ENCODE measurements around the gene CHRDL2.

The CHRDL2 gene

GRCh38 chr11:74743640-74744039 is 12.4 kb upstream of the CHRDL2 start:
- no peak overlapping the region for H3K4me3 ChIP-seq (replicated peaks; ENCODE audit: low read depth, low read length)
- H3K36me3 ChIP-seq (ENCODE audit: control insufficient read depth, insufficient read depth, low read length) = no peaks in the 10 kb centered on the region
- no peaks in the 10 kb centered on the region for H3K27me3 ChIP-seq (replicated peaks; ENCODE audit: control insufficient read depth, insufficient read depth, low read length)
- DNase-seq (ENCODE audit: extremely low read depth, insufficient read length) = no peak
- TF ChIP-seq CTCF (IDR thresholded peaks at IDR 0.05; ENCODE audit: insufficient read depth, low read length, poor library complexity, severe bottlenecking) = no peak

- no peak for TF ChIP-seq CTCF (IDR thresholded peaks at IDR 0.05; ENCODE audit: insufficient read depth, low read length, poor library complexity, severe bottlenecking)
- DNase-seq (ENCODE audit: extremely low read depth, insufficient read length) = no peak
- Histone ChIP-seq H3K36me3 (ENCODE audit: control insufficient read depth, insufficient read depth, low read length) (no peaks in the 10 kb centered on the region), H3K4me3 (replicated peaks; ENCODE audit: low read depth, low read length) (no peak overlapping the region), H3K27me3 (replicated peaks; ENCODE audit: control insufficient read depth, insufficient read depth, low read length) (no peaks in the 10 kb centered on the region; the same call in 1 of the 2 replicates)
Observed at GRCh38 chr11:74742070-74742469, 10.8 kb upstream of the CHRDL2 start.

DNA sequence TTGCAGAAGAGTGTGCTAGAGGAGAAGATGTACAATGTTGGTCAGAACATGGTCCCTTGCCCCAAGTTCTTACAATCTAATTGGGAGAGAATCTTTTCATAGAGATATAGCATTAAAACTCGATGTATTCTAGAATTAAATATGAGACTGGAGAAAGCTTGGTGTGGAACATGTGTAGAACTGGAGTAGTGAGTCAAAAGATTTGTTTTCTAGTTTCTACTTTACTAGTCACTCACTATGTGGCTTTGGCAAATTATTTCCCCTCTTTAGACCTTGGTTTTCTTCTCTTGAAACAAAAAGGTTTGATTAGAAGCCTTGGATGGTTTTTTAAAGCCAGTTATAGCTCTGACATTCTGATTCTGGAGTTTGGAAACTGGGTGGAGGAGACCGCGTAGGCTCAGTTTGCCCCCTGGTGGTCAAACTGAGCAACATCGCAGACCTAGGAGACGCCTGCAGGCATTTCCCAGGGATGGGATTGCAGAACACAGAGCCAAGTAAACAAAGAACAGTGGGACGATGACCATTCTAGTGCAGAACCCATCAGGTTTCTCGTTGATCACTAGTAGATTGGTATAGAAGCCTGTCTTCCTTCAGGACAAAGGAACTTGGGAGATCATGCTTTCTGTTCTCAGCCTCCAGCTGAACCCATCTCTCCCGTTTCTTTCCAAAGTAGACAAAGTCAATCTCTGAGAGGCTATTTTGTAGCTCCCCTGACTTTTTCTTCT is 8.5 kb upstream of the CHRDL2 start:
- peak; percentile 95 for TF ChIP-seq CTCF (IDR thresholded peaks at IDR 0.05; ENCODE audit: insufficient read depth, low read length, poor library complexity, severe bottlenecking)
- Histone ChIP-seq H3K27me3 (replicated peaks; ENCODE audit: control insufficient read depth, insufficient read depth, low read length) (no peaks in the 10 kb centered on the region; the same call in 1 of the 2 replicates), H3K4me3 (replicated peaks; ENCODE audit: low read depth, low read length) (no peak overlapping the region), H3K36me3 (ENCODE audit: control insufficient read depth, insufficient read depth, low read length) (no peaks in the 10 kb centered on the region)
- no peak for DNase-seq (ENCODE audit: extremely low read depth, insufficient read length)

DNA sequence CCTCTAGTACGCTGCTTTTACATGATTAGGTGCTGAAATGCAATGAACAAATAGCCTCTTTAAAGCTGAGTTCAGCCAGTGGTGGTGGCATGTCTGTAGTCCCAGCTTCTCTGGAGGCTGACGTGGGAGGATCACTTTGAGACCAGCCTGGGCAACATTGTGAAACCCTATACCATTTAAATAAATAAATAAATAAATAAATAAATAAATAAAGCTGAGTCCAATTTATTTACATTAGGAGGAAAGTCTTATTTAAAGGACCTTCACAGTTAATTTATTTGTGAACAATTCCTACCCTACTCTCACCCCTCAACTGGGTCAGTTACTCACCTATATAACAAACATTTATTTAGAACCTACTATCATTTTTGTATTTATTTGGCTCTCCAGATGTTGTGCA is 4.8 kb upstream of the CHRDL2 start:
- DNase-seq (ENCODE audit: extremely low read depth, insufficient read length) = no peak
- Histone ChIP-seq H3K27me3 (replicated peaks; ENCODE audit: control insufficient read depth, insufficient read depth, low read length) (no peaks in the 10 kb centered on the region; the same call in none of the 2 replicates), H3K36me3 (ENCODE audit: control insufficient read depth, insufficient read depth, low read length) (no peaks in the 10 kb centered on the region), H3K4me3 (replicated peaks; ENCODE audit: low read depth, low read length) (no peak overlapping the region)
- TF ChIP-seq CTCF (IDR thresholded peaks at IDR 0.05; ENCODE audit: insufficient read depth, low read length, poor library complexity, severe bottlenecking) = no peak

GRCh38 chr11:74735365-74735928 is 4.2 kb upstream of the CHRDL2 start:
- DNase-seq (ENCODE audit: extremely low read depth, insufficient read length) = no peak
- Histone ChIP-seq H3K27me3 (replicated peaks; ENCODE audit: control insufficient read depth, insufficient read depth, low read length) (no peaks in the 10 kb centered on the region; the same call in none of the 2 replicates), H3K4me3 (replicated peaks; ENCODE audit: low read depth, low read length) (no peak overlapping the region), H3K36me3 (ENCODE audit: control insufficient read depth, insufficient read depth, low read length) (no peaks in the 10 kb centered on the region)
- TF ChIP-seq CTCF (IDR thresholded peaks at IDR 0.05; ENCODE audit: insufficient read depth, low read length, poor library complexity, severe bottlenecking) = no peak
